ENCODE measurements around the gene COMMD7.
"Not testable (repeated sequence)": the region's sequence is repeated elsewhere in the genome, so short reads cannot be mapped to it uniquely, and the experiment has no call there.

The COMMD7 gene

DNA sequence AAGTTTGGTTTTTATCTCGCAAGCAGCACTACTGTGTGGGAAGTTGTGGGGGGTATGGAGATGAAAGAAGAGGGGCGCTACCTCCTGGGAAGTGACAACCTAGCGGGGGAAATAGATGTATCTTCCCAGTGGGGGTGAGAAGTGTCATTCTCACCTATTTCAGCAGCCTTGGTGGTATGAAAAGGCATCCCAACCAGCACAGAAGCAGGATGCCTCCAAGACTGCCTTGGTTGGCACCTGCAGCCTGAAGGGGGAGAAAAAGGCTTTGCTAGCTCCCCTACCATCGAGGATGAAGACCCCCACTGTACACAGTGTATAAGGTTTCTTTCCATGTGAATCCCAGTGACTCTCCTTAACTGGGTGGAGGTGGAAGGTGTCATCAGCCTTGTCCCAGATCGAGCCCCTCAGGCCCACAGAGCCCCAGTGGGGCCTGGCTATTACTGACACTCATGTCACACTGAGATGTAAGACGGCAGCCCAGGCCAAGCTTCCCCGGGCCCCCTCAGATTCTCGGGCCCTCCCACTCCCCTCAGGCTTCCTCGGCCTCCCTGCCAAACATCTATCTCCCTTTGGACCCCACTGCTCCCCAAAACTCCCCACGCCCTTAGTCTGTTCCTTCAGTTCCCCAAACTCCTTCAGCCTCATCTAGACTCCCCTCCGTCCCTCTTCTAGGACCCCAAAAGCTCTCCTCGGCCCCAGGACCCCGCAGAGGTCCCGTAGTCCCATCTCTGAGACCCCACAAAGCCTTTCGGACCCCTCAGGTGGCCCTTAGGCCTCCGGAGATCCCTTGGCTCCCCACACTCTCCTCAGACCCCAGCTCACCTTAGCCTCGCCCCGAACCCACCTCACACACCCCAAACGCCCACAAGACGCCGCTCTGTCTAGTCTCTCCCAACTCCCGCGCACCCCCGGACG is 688 bp downstream of the COMMD7 start:
- no peaks in the 10 kb centered on the region for H3K27me3 ChIP-seq (ENCODE audit: control insufficient read depth, insufficient read depth, low read length)
- H3K4me1 ChIP-seq (ENCODE audit: control insufficient read depth, insufficient read depth, low read length): peaks cover 10% of the 10 kb centered on the region
- H3K36me3 ChIP-seq (ENCODE audit: control insufficient read depth, insufficient read depth, low read length): no peaks in the 10 kb centered on the region
- no peaks in the 10 kb centered on the region for H3K9me3 ChIP-seq (ENCODE audit: control insufficient read depth, insufficient read depth, low read length)
- peak overlapping the region; percentile 78 for H3K4me3 ChIP-seq (ENCODE audit: low read depth, low read length)
- peak overlapping the region; percentile 65 for H3K9ac ChIP-seq (ENCODE audit: low read depth, low read length)

DNA sequence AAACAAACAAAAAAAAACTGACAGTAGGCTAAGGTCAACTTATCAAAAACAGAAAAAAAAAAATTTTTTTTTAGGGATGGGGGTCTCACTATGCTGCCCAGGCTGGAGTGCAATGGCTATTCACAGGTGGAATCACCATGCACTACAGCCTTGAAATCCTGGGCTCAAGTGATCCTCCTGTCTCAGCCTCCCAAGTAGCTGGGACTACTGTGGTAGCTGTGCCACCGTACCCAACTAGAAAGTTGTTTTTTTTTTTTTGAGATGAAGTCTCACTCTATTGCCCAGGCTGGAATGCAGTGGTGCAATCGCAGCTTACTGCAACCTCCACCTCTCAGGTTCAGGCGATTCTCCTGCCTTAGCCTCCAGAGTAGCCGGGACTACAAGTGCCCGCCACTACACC is 2.1 kb downstream of the COMMD7 start:
- Histone ChIP-seq H3K4me1 (ENCODE audit: control insufficient read depth, insufficient read depth, low read length) (peaks cover 10% of the 10 kb centered on the region), H3K9me3 (ENCODE audit: control insufficient read depth, insufficient read depth, low read length) (no peaks in the 10 kb centered on the region), H3K9ac (ENCODE audit: low read depth, low read length) (no peak overlapping the region), H3K36me3 (ENCODE audit: control insufficient read depth, insufficient read depth, low read length) (no peaks in the 10 kb centered on the region), H3K4me3 (ENCODE audit: low read depth, low read length) (no peak overlapping the region), H3K27me3 (ENCODE audit: control insufficient read depth, insufficient read depth, low read length) (no peaks in the 10 kb centered on the region)

DNA sequence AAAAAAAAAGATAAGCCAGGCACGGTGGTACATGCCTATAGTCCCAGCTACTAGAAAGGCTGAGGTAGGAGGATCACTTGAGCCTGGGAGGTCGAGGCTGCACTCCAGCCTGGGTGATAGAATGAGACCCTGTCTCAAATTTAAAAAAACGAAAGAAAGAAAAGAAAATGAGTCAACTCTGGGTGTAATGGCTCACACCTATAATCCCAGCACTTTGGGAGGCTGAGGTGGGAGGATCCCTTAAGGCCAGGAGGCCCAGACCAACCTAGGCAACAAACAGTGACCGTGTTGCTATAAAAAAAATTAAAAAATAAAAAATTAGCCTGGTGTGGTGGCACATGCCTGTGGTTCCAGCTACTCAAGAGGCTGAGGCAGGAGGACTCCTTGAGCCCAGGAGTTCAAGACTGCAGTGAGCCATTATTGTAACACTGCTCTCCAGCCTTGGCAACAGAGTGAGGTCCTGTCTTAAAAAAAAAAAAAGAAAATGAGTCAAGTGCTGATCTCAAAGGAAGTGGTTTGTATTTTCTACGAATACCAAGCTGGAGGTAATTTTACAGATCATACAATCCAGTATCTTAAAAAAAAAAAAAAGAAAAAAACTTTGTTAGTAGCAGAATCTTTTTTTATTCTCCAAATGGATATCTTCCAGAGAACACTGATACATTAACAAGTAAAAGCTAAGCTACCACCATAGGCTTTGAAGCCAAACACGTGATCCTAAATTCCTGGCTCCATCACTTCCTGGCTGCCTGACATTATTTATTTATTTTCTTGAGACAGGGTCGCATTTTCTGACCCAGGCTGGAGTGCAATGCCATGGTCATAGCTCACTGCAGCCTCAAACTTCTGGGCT is 5.7 kb downstream of the COMMD7 start:
- Histone ChIP-seq H3K36me3 (ENCODE audit: control insufficient read depth, insufficient read depth, low read length) (no peaks in the 10 kb centered on the region), H3K4me1 (ENCODE audit: control insufficient read depth, insufficient read depth, low read length) (no peaks in the 10 kb centered on the region), H3K9ac (ENCODE audit: low read depth, low read length) (no peak overlapping the region), H3K27me3 (ENCODE audit: control insufficient read depth, insufficient read depth, low read length) (no peaks in the 10 kb centered on the region), H3K9me3 (ENCODE audit: control insufficient read depth, insufficient read depth, low read length) (no peaks in the 10 kb centered on the region), H3K4me3 (ENCODE audit: low read depth, low read length) (no peak overlapping the region)

DNA sequence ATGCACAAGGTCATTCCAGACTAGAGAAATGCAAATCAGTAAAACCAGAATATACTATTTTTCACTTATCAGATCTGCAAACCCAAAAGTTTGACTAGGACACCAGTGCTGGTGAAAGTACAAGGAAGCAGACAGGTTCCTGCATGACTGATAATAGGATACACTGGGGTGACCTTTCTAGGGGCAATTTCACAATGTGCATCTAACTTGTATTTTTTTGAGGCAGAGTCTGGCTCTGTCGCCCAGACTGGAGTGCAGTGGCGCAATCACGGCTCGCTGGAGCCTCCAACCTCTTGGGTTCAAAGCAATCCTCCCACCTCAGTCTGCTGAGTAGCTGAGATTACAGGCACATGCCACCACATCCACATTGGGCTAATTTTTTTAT is 11.4 kb downstream of the COMMD7 start:
- H3K36me3 ChIP-seq (ENCODE audit: control insufficient read depth, insufficient read depth, low read length): peaks cover 16% of the 10 kb centered on the region
- H3K4me1 ChIP-seq (ENCODE audit: control insufficient read depth, insufficient read depth, low read length): no peaks in the 10 kb centered on the region
- no peak overlapping the region for H3K9ac ChIP-seq (ENCODE audit: low read depth, low read length)
- H3K9me3 ChIP-seq (ENCODE audit: control insufficient read depth, insufficient read depth, low read length): no peaks in the 10 kb centered on the region
- no peaks in the 10 kb centered on the region for H3K27me3 ChIP-seq (ENCODE audit: control insufficient read depth, insufficient read depth, low read length)
- no peak overlapping the region for H3K4me3 ChIP-seq (ENCODE audit: low read depth, low read length)

DNA sequence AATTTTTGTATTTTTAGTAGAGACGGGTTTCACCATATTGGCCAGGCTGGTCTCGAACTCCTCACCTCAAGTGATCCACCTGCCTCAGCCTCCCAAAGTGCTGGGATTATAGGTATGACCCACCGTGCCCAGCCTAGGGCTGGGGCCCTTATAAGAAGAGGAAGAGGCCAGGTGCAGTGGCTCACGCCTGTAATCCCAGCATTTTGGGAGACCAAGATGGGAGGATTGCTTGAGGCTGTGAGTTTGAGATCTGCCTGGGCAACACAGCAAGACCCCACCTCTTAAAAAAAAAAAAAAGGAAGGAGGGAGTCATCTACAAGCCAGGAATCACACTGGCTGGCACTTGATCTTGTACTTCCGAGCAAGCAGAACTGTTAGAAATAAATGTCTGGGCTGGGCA is 13.9 kb downstream of the COMMD7 start:
- H3K36me3 ChIP-seq (ENCODE audit: control insufficient read depth, insufficient read depth, low read length): peaks cover 18% of the 10 kb centered on the region
- H3K9me3 ChIP-seq (ENCODE audit: control insufficient read depth, insufficient read depth, low read length); H3K4me3 ChIP-seq (ENCODE audit: low read depth, low read length); H3K4me1 ChIP-seq (ENCODE audit: control insufficient read depth, insufficient read depth, low read length); H3K27me3 ChIP-seq (ENCODE audit: control insufficient read depth, insufficient read depth, low read length); H3K9ac ChIP-seq (ENCODE audit: low read depth, low read length): not testable (repeated sequence)

DNA sequence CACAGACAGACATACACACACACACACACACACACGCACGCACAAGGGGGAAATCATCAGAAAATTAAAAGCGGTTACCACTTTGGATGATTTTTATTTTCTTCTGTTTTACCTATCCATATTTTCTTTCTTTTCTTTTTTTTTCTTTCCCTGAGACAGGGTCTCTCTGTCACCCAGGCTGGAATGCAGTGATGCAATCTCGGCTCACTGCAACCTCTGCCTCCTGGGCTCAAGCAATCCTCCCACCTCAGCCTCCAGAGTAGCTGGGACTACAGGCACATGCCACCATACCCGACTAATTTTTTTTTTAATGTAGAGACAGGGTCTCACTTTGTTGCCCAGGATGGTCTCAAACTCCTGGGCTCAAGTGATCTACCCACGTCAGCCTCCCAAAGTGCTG is 14.8 kb downstream of the COMMD7 start:
- H3K27me3 ChIP-seq (ENCODE audit: control insufficient read depth, insufficient read depth, low read length); H3K4me3 ChIP-seq (ENCODE audit: low read depth, low read length); H3K4me1 ChIP-seq (ENCODE audit: control insufficient read depth, insufficient read depth, low read length); H3K9me3 ChIP-seq (ENCODE audit: control insufficient read depth, insufficient read depth, low read length); H3K9ac ChIP-seq (ENCODE audit: low read depth, low read length): not testable (repeated sequence)
- peaks cover 18% of the 10 kb centered on the region for H3K36me3 ChIP-seq (ENCODE audit: control insufficient read depth, insufficient read depth, low read length)

DNA sequence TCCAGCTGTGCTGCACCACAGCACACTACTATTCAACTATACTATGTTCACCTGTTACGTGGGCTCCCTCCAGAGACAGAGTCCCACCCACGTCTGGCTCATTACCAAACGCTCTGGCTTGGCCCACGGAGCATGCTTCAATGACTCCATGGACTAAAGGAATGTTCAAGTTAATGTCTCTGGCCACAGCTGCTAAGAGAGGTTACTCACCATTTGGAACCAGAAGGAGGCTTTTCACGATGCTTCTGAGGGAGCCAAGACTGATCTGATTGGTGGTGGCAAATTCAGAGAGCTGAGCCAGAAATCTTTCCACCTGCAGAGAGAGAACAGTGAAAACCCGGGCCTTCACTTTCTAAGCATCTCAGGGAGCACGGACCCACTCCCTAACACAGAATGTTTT is 15.6 kb downstream of the COMMD7 start:
- H3K4me3 ChIP-seq (ENCODE audit: low read depth, low read length): no peak overlapping the region
- H3K9me3 ChIP-seq (ENCODE audit: control insufficient read depth, insufficient read depth, low read length): no peaks in the 10 kb centered on the region
- no peak overlapping the region for H3K9ac ChIP-seq (ENCODE audit: low read depth, low read length)
- no peaks in the 10 kb centered on the region for H3K27me3 ChIP-seq (ENCODE audit: control insufficient read depth, insufficient read depth, low read length)
- no peaks in the 10 kb centered on the region for H3K4me1 ChIP-seq (ENCODE audit: control insufficient read depth, insufficient read depth, low read length)
- H3K36me3 ChIP-seq (ENCODE audit: control insufficient read depth, insufficient read depth, low read length): peaks cover 18% of the 10 kb centered on the region

DNA sequence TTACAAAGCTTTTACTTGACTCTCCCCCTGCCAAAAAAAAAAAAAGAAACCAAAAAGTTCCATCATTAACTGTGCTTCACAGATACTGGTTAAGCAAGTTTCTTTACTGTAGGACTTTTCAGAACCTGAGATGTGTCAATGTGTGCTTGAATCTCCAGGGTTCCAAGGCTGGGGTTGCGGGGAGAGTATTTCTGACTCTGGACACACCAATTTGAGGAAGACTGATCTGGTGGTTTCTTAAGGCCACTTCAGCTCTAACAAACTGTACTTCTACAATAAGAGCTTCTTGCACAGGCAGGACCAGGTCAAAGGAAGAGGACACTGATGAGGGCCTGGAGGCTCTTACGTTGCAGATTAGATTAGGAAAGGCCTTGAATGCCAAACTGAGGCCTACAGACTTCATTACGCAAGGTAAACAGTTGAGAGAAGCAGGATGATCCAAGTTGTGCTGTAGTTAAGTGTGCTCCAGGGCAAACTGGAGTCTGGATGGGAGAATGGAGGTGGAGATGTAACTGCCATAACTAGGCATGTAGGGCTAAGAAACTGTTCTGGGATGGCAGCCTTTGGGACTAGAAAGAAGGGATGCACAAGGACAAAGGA is 24.4 kb downstream of the COMMD7 start:
- Histone ChIP-seq H3K4me3 (ENCODE audit: low read depth, low read length) (no peak overlapping the region), H3K36me3 (ENCODE audit: control insufficient read depth, insufficient read depth, low read length) (peaks cover 11% of the 10 kb centered on the region), H3K4me1 (ENCODE audit: control insufficient read depth, insufficient read depth, low read length) (no peaks in the 10 kb centered on the region), H3K9ac (ENCODE audit: low read depth, low read length) (no peak overlapping the region), H3K9me3 (ENCODE audit: control insufficient read depth, insufficient read depth, low read length) (no peaks in the 10 kb centered on the region), H3K27me3 (ENCODE audit: control insufficient read depth, insufficient read depth, low read length) (no peaks in the 10 kb centered on the region)

DNA sequence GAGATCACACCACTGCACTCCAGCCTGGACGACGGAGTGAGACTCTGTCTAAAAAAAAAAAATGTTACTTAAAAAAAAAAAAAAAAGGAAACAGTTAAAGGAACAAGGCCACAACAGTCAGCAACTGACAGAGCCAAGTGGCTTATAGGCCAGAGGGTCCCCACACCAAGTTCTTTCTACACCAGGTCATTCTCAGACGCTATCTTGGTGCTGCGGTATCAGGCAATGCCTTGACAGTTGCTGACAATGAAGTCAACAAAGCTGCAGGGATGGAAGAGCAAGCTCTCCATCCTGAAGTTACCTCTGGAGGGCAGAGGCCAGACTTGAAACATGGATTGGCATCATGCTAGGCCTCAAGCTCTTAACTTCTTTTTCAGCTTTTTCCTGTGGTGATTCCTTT is 31.9 kb downstream of the COMMD7 start:
- H3K9ac ChIP-seq (ENCODE audit: low read depth, low read length): no peak overlapping the region
- no peaks in the 10 kb centered on the region for H3K9me3 ChIP-seq (ENCODE audit: control insufficient read depth, insufficient read depth, low read length)
- peaks cover 8% of the 10 kb centered on the region for H3K4me1 ChIP-seq (ENCODE audit: control insufficient read depth, insufficient read depth, low read length)
- H3K4me3 ChIP-seq (ENCODE audit: low read depth, low read length): no peak overlapping the region
- peaks cover 16% of the 10 kb centered on the region for H3K36me3 ChIP-seq (ENCODE audit: control insufficient read depth, insufficient read depth, low read length)
- no peaks in the 10 kb centered on the region for H3K27me3 ChIP-seq (ENCODE audit: control insufficient read depth, insufficient read depth, low read length)

DNA sequence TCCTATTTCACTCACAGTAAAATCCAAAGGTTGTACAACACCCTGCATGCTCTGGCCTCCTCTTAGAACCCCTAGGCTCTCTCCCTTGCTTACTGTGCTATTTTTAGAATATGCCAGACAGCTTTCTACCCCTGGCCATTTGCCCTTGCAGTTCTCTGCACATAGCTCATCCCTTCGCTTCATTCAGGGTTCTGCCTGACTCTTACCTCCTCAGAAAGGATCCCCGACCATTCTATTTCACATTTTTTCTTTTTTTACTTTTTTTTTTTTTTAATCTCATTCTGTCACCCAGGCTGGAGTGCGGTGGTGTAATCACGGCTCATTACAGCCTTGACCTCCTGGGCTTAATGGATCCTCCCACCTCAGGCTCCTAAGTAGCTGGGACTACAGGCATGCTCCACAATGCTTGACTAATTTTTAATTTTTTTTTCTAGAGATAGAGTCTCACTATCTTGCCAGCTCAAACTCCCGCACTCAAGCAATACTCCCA is 33.6 kb downstream of the COMMD7 start:
- H3K9ac ChIP-seq (ENCODE audit: low read depth, low read length): no peak overlapping the region
- peaks cover 8% of the 10 kb centered on the region for H3K4me1 ChIP-seq (ENCODE audit: control insufficient read depth, insufficient read depth, low read length)
- H3K9me3 ChIP-seq (ENCODE audit: control insufficient read depth, insufficient read depth, low read length): no peaks in the 10 kb centered on the region
- H3K4me3 ChIP-seq (ENCODE audit: low read depth, low read length): no peak overlapping the region
- peaks cover 18% of the 10 kb centered on the region for H3K36me3 ChIP-seq (ENCODE audit: control insufficient read depth, insufficient read depth, low read length)
- H3K27me3 ChIP-seq (ENCODE audit: control insufficient read depth, insufficient read depth, low read length): no peaks in the 10 kb centered on the region

DNA sequence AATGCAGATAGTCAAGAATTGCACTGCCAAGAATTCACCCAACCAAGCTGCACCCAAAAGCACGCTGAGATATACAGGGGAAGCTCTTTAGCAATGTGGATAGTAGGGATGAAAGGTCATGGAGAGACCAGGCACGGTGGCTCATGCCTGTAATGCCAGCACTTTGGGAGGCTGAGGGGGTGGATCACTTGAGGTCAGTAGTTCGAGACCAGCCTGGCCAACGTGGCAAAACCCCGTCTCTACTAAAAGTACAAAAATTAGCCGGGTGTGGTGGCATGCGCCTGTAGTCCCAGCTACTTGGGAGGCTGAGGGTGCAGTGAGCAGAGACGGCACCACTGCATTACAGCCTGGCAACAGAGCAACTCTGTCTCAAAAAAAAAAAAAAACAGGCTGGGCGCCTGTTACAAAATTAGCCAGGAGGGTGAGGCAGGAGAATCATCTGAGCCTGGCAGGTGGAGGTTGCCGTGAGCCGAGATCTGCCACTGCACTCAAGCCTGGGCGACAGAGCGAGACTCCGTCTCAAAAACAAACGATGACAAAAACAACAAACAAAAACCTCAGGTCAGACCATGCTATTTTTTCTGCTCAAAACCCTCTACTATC is 34.1 kb downstream of the COMMD7 start:
- H3K27me3 ChIP-seq (ENCODE audit: control insufficient read depth, insufficient read depth, low read length); H3K4me1 ChIP-seq (ENCODE audit: control insufficient read depth, insufficient read depth, low read length); H3K9me3 ChIP-seq (ENCODE audit: control insufficient read depth, insufficient read depth, low read length); H3K4me3 ChIP-seq (ENCODE audit: low read depth, low read length); H3K9ac ChIP-seq (ENCODE audit: low read depth, low read length): not testable (repeated sequence)
- H3K36me3 ChIP-seq (ENCODE audit: control insufficient read depth, insufficient read depth, low read length): peaks cover 19% of the 10 kb centered on the region

Data from iPS-15b (cell line).